H9 (cell line): ENCODE results near the gene MED27. TPM values are rescaled to one million over a fixed set of nuclear protein-coding genes. Genes with fewer than 3 reads are reported as not detected.

Experiments used
- DNase-seq: peaks from one replicate; pipeline ENCODE4 v3.0.0-alpha.2; 2017
- H2AFZ ChIP-seq: one replicate; pipeline ENCODE4 v1.6.1; 2013; ENCODE audit warnings: mild to moderate bottlenecking, low read length, control low read depth, moderate library complexity
- H2AK5ac ChIP-seq: 2 replicates; pipeline ENCODE4 v1.6.1; 2013; ENCODE audit warnings: low read length, control low read depth, mixed read lengths; ENCODE audit not compliant: insufficient read length
- H2BK120ac ChIP-seq: one replicate; pipeline ENCODE4 v1.6.1; 2013; ENCODE audit warnings: low read depth, mild to moderate bottlenecking, low read length, control low read depth, inconsistent platforms; ENCODE audit not compliant: poor library complexity, severe bottlenecking
- H2BK12ac ChIP-seq: 2 replicates; pipeline ENCODE4 v1.6.1; 2013; ENCODE audit warnings: low read length, control low read depth, mixed read lengths, low read depth; ENCODE audit not compliant: insufficient read length
- H2BK15ac ChIP-seq: 2 replicates; pipeline ENCODE4 v1.6.1; 2013; ENCODE audit warnings: low read depth, low read length, control low read depth
- H2BK20ac ChIP-seq: one replicate; pipeline ENCODE4 v1.6.1; 2013; ENCODE audit warnings: low read depth, mild to moderate bottlenecking, low read length, control low read depth, inconsistent platforms; ENCODE audit not compliant: poor library complexity, severe bottlenecking
- H2BK5ac ChIP-seq: 2 replicates; pipeline ENCODE4 v1.6.1; 2013; ENCODE audit warnings: low read length, control low read depth, mixed read lengths; ENCODE audit not compliant: insufficient read length
- H3K14ac ChIP-seq: 2 replicates; pipeline ENCODE4 v1.6.1; 2013; ENCODE audit warnings: low read length, control low read depth; ENCODE audit not compliant: insufficient read depth
- H3K18ac ChIP-seq: 2 replicates; pipeline ENCODE4 v1.6.1; 2013; ENCODE audit warnings: low read depth, mild to moderate bottlenecking, mixed read lengths, low read length, control low read depth; ENCODE audit not compliant: insufficient read length
- H3K23ac ChIP-seq: 2 replicates; pipeline ENCODE4 v1.6.1; 2013; ENCODE audit warnings: low read length, control low read depth, mixed read lengths, low read depth; ENCODE audit not compliant: insufficient read length
- H3K23me2 ChIP-seq: 2 replicates; pipeline ENCODE4 v1.6.1; 2013; ENCODE audit warnings: low read depth, mild to moderate bottlenecking, mixed read lengths, low read length, control low read depth; ENCODE audit not compliant: insufficient read length, poor library complexity, severe bottlenecking
- H3K27ac ChIP-seq: 2 replicates; pipeline ENCODE4 v1.5.1; 2013; ENCODE audit warnings: low read length, control low read depth, mixed read lengths, low read depth; ENCODE audit not compliant: insufficient read length
- H3K27me3 ChIP-seq: 2 replicates; pipeline ENCODE4 v1.6.1; 2013; ENCODE audit warnings: low read length, control low read depth, inconsistent platforms; ENCODE audit not compliant: insufficient read depth
- H3K4ac ChIP-seq: 2 replicates; pipeline ENCODE4 v1.6.1; 2013; ENCODE audit warnings: low read depth, mild to moderate bottlenecking, control low read depth, inconsistent platforms, low read length, moderate library complexity
- H3K4me1 ChIP-seq: 2 replicates; pipeline ENCODE4 v1.6.1; 2013; ENCODE audit warnings: low read length, control low read depth, inconsistent platforms; ENCODE audit not compliant: insufficient read depth
- H3K4me2 ChIP-seq: 2 replicates; pipeline ENCODE4 v1.6.1; 2013; ENCODE audit warnings: low read length, control low read depth, mixed read lengths; ENCODE audit not compliant: insufficient read length, insufficient read depth
- H3K56ac ChIP-seq: 2 replicates; pipeline ENCODE4 v1.6.1; 2013; ENCODE audit warnings: low read depth, mild to moderate bottlenecking, mixed read lengths, low read length, control low read depth; ENCODE audit not compliant: insufficient read length
- H3K79me1 ChIP-seq: 2 replicates; pipeline ENCODE4 v1.6.1; 2013; ENCODE audit warnings: low read depth, mild to moderate bottlenecking, moderate library complexity, low read length, control low read depth, inconsistent platforms; ENCODE audit not compliant: insufficient read depth, poor library complexity, severe bottlenecking
- H3K79me2 ChIP-seq: 2 replicates; pipeline ENCODE4 v1.6.1; 2013; ENCODE audit warnings: low read length, control low read depth, inconsistent platforms; ENCODE audit not compliant: insufficient read depth
- H3K9ac ChIP-seq: 2 replicates; pipeline ENCODE4 v1.6.1; 2013; ENCODE audit warnings: low read length, control low read depth, mixed read lengths; ENCODE audit not compliant: insufficient read length; ENCODE audit errors: extremely low read depth
- H3K9me3 ChIP-seq: one replicate; pipeline ENCODE4 v1.6.1; 2013; ENCODE audit warnings: low read depth, low read length, inconsistent platforms; ENCODE audit not compliant: control insufficient read depth
- H3T11ph ChIP-seq: one replicate; pipeline ENCODE4 v1.6.1; 2013; ENCODE audit warnings: mild to moderate bottlenecking, low read length, control low read depth, inconsistent platforms
- H4K20me1 ChIP-seq: one replicate; pipeline ENCODE4 v1.6.1; 2013; ENCODE audit not compliant: control insufficient read depth, insufficient read length, insufficient read depth
- H4K5ac ChIP-seq: 2 replicates; pipeline ENCODE4 v1.6.1; 2013; ENCODE audit warnings: low read depth, mild to moderate bottlenecking, mixed read lengths, low read length, control low read depth; ENCODE audit not compliant: insufficient read length
- H4K8ac ChIP-seq: replicated peaks from 2 replicates; pipeline ENCODE4 v1.6.1; 2013; ENCODE audit warnings: low read length, control low read depth, mixed read lengths, low read depth; ENCODE audit not compliant: insufficient read length
- H4K91ac ChIP-seq: 2 replicates; pipeline ENCODE4 v1.6.1; 2013; ENCODE audit warnings: low read depth, mild to moderate bottlenecking, moderate library complexity, mixed read lengths, low read length, control low read depth; ENCODE audit not compliant: insufficient read length
- H3K27ac Mint-ChIP-seq, 3 experiments: 2 replicates in 2 of 3; 3 replicates in 1 of 3; pipeline ENCODE4 v1.8.0; 2020 to 2021; ENCODE audit warnings: mixed read lengths in 3 of 3, mild to moderate bottlenecking in 1 of 3, moderate library complexity in 1 of 3
- H3K27me3 Mint-ChIP-seq: 2 replicates; pipeline ENCODE4 v1.8.0; 2021; ENCODE audit warnings: low read depth, mild to moderate bottlenecking, moderate library complexity, mixed read lengths
- H3K36me3 Mint-ChIP-seq, 3 experiments: 2 replicates in 2 of 3; 3 replicates in 1 of 3; pipeline ENCODE4 v1.8.0; 2020 to 2021; ENCODE audit warnings: low read depth in 3 of 3, mixed read lengths in 3 of 3; ENCODE audit not compliant: insufficient read depth in 1 of 3
- H3K4me1 Mint-ChIP-seq, 2 experiments: 2 replicates each; pipeline ENCODE4 v1.8.0; 2020; ENCODE audit warnings: mixed read lengths in 2 of 2
- H3K4me3 Mint-ChIP-seq, 2 experiments: 2 replicates in 1 of 2; 3 replicates in 1 of 2; pipeline ENCODE4 v1.8.0; 2020 to 2021; ENCODE audit warnings: mild to moderate bottlenecking in 2 of 2, mixed read lengths in 2 of 2, moderate library complexity in 1 of 2
- H3K9me3 Mint-ChIP-seq, 2 experiments: 2 replicates in 1 of 2; 3 replicates in 1 of 2; pipeline ENCODE4 v1.8.0; 2020; ENCODE audit warnings: mild to moderate bottlenecking in 2 of 2, mixed read lengths in 2 of 2, moderate library complexity in 1 of 2
- CTCF ChIP-seq: fragments of 200-600 bp; sonication (generic); conservative IDR thresholded peaks from 3 replicates; pipeline ENCODE4 v1.8.0; 2021; ENCODE audit warnings: antibody characterized with exemption, mild to moderate bottlenecking
- WGBS: extraction: QIAGEN DNeasy Blood & Tissue Kit; methylation state at CpG from one replicate; pipeline ENCODE4 v1.1.7; 2013; ENCODE audit warnings: missing lambda C conversion rate, low lambda C conversion rate, mixed read lengths; ENCODE audit not compliant: insufficient read length; ENCODE audit errors: extremely low coverage; 5-methylcytosine and 5-hydroxymethylcytosine counted together
- total RNA-seq: library from RNA; stranded (reverse); gene quantifications from 2 replicates; pipeline ENCODE4 v1.2.1, GENCODE V29; 2021

The MED27 gene
- total RNA-seq, 1 experiment from 2014 or later, result 33.5 TPM

- H3T11ph ChIP-seq, result no peak overlapping the region
- H3K4me1 Mint-ChIP-seq, result peaks cover 6 to 11% of the 10 kb centered on the region in 2 experiments
- H3K14ac ChIP-seq, result no peak overlapping the region; the same call in 1 of the 2 replicates
- H3K23me2 ChIP-seq, result no peaks in the 10 kb centered on the region
- no peaks in the 10 kb centered on the region for H3K36me3 Mint-ChIP-seq
- H3K27me3 ChIP-seq, result no peaks in the 10 kb centered on the region
- no peak overlapping the region for H4K8ac ChIP-seq
- no peaks in the 10 kb centered on the region for H3K4me1 ChIP-seq
- no peak overlapping the region for H2AFZ ChIP-seq
- no peaks in the 10 kb centered on the region for H3K9me3 ChIP-seq
- no peak overlapping the region for H3K23ac ChIP-seq
- no peak overlapping the region for H3K27ac ChIP-seq
- H3K9ac ChIP-seq, result no peak overlapping the region
- no peak overlapping the region for H3K56ac ChIP-seq
- no peaks in the 10 kb centered on the region for H4K20me1 ChIP-seq
- H3K4ac ChIP-seq, result no peak overlapping the region
- H3K79me2 ChIP-seq, result no peaks in the 10 kb centered on the region
- no CpG with 5 or more reads among the region's 35 CpGs for WGBS
- H3K18ac ChIP-seq, result no peak overlapping the region
- H3K27me3 Mint-ChIP-seq, result peaks cover 3% of the 10 kb centered on the region; the same call in 1 of the 2 replicates
- no peak for TF ChIP-seq CTCF
- no peaks in the 10 kb centered on the region for H3K9me3 Mint-ChIP-seq
- no peak overlapping the region for H4K5ac ChIP-seq
- no peak overlapping the region for H4K91ac ChIP-seq
- H3K4me2 ChIP-seq, result no peak overlapping the region
- no peak for DNase-seq
- no peak overlapping the region for H2BK15ac ChIP-seq
- no peak overlapping the region for H3K4me3 Mint-ChIP-seq
- H3K27ac Mint-ChIP-seq, result peak overlapping the region in 1 of 3 experiments; percentile 91; a peak in 3 of 7 replicates
- no peak overlapping the region for H2BK120ac ChIP-seq
- no peak overlapping the region for H2BK12ac ChIP-seq
- H3K79me1 ChIP-seq, result no peaks in the 10 kb centered on the region
- no peak overlapping the region for H2AK5ac ChIP-seq
- H2BK20ac ChIP-seq, result no peak overlapping the region
- no peak overlapping the region for H2BK5ac ChIP-seq
These were observed 231.0 kb downstream of the MED27 start for GRCh38 chr9:131848570-131849160.
